Glutamatergic neuron (in vitro differentiated cells): Measurements from ENCODE around the gene VWA2. TPM values are rescaled to one million over a fixed set of nuclear protein-coding genes. Genes with fewer than 3 reads are reported as not detected.

Experiments
- DNase-seq: peaks from one replicate; pipeline ENCODE4 v3.0.0; 2022
- H3K27ac Mint-ChIP-seq: one replicate; pipeline ENCODE4 v1.8.0; 2020; ENCODE audit warnings: mild to moderate bottlenecking, mixed read lengths, inconsistent platforms; ENCODE audit not compliant: unreplicated experiment
- H3K27me3 Mint-ChIP-seq: one replicate; pipeline ENCODE4 v1.8.0; 2020; ENCODE audit warnings: mild to moderate bottlenecking, moderate library complexity, mixed read lengths, inconsistent platforms; ENCODE audit not compliant: unreplicated experiment
- H3K36me3 Mint-ChIP-seq: one replicate; pipeline ENCODE4 v1.8.0; 2020; ENCODE audit warnings: mild to moderate bottlenecking, mixed read lengths, inconsistent platforms; ENCODE audit not compliant: unreplicated experiment
- H3K4me1 Mint-ChIP-seq: one replicate; pipeline ENCODE4 v1.8.0; 2020; ENCODE audit warnings: mild to moderate bottlenecking, low read depth, mixed read lengths, inconsistent platforms; ENCODE audit not compliant: unreplicated experiment
- H3K4me3 Mint-ChIP-seq: one replicate; pipeline ENCODE4 v1.8.0; 2020; ENCODE audit warnings: mild to moderate bottlenecking, mixed read lengths, inconsistent platforms; ENCODE audit not compliant: unreplicated experiment
- H3K9me3 Mint-ChIP-seq: one replicate; pipeline ENCODE4 v1.8.0; 2020; ENCODE audit warnings: mild to moderate bottlenecking, moderate library complexity, mixed read lengths, inconsistent platforms; ENCODE audit not compliant: unreplicated experiment
- CTCF ChIP-seq: fragments of 200-600 bp; sonication (generic); IDR thresholded peaks from one replicate; pipeline ENCODE4 v1.5.0; 2021; ENCODE audit not compliant: partially characterized antibody, unreplicated experiment
- total RNA-seq: library from RNA; stranded (reverse); fragmentation: NEBNext Ultra II Directional; extraction: Animal tissue kit (Norgen Biotek cat#: 25700); gene quantifications from one replicate; pipeline ENCODE4 v1.2.1, GENCODE V29; 2021; ENCODE audit not compliant: unreplicated experiment

Gene VWA2
- total RNA-seq, 1 donor from 2014 or later = not detected

DNA sequence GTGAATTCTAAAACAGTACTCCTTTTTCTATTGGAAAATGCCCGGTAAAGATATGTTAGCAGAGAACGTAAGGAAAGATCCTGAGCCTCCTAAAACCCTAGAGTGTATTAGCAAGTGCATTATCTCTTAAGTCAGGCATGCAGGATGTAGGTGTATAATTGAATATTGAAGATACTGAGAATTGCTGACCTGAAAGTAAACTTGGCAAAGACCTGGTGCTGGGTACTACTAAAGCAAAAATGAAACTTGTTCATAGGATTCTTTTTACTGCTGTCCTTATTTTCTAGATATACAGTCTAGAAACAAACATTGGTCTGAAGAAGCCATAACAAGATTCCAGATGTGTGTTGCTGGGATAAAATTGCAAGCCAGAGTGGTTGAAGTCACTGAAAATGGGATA lies 18.8 kb upstream of the VWA2 start:
- no peak for TF ChIP-seq CTCF
- Mint-ChIP-seq H3K4me3 (no peak overlapping the region), H3K4me1 (no peaks in the 10 kb centered on the region), H3K9me3 (no peaks in the 10 kb centered on the region), H3K27me3 (no peaks in the 10 kb centered on the region), H3K36me3 (no peaks in the 10 kb centered on the region), H3K27ac (no peak overlapping the region)
- DNase-seq = no peak

DNA sequence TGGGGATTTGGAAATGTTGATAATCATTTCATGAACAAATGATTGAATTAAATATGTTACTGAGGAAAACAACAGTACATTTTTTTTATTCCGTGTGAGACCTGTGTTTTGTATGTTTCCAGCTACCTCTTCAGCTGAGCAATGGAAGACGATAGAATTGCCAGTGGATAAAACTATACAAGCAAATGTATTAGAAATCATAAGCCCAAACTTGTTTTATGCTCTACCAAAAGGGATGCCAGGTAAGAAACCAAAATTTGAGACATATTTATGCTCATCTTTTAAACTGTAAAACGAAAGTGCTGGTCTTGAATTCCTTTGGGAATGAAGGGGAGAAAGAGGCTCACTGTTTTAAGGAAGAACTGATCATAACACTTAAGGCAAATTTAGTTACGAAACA lies 17.8 kb upstream of the VWA2 start:
- H3K9me3 Mint-ChIP-seq = no peaks in the 10 kb centered on the region
- DNase-seq = no peak
- no peak overlapping the region for H3K4me3 Mint-ChIP-seq
- H3K4me1 Mint-ChIP-seq = no peaks in the 10 kb centered on the region
- H3K27ac Mint-ChIP-seq = no peak overlapping the region
- no peak for TF ChIP-seq CTCF
- no peaks in the 10 kb centered on the region for H3K36me3 Mint-ChIP-seq
- no peaks in the 10 kb centered on the region for H3K27me3 Mint-ChIP-seq

DNA sequence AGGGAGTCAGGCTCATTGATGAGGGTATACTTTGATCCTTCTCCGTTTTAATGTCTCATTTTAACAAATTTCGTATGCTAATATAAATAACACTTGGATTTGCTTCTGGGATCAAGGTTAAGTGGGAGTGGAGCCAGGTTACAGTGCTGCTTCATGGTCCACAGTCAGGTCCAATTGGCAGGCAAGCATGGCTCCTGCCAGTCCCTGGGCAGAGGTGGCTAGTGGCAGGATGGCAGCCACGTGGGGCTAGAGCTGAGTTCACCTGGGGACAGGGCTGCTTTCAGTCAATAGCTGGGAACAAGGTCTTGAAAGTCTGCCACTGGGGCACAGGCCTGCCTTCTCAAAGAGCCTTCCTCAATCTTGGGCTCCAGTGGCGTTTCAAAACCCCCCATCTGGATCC lies 16.0 kb upstream of the VWA2 start:
- Mint-ChIP-seq H3K9me3 (no peaks in the 10 kb centered on the region), H3K27ac (no peak overlapping the region), H3K4me3 (no peak overlapping the region), H3K4me1 (peaks cover 7% of the 10 kb centered on the region), H3K27me3 (no peaks in the 10 kb centered on the region), H3K36me3 (no peaks in the 10 kb centered on the region)
- TF ChIP-seq CTCF = no peak
- DNase-seq = no peak

DNA sequence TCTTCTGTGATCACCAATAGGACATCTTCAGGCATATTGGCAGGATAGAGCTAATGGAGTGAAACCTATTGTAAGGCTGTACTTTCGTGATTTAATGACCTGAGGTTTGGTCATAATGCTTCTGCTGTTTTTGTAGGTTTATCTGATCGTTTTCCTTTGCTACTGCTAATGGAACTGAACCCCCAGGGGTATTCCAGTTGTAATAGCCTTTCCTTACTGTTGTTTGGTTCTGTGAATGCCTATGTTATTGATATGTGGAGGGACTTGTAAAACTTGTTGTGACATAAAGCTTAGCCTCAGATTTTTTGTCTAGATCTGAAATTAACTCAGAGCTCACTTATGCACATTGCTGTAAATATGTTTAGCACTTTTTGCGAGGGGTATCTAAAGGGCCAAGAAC lies 10.9 kb upstream of the VWA2 start:
- Mint-ChIP-seq H3K9me3 (no peaks in the 10 kb centered on the region), H3K27ac (no peak overlapping the region), H3K4me1 (peaks cover 10% of the 10 kb centered on the region), H3K36me3 (no peaks in the 10 kb centered on the region), H3K27me3 (no peaks in the 10 kb centered on the region), H3K4me3 (no peak overlapping the region)
- DNase-seq = no peak
- no peak for TF ChIP-seq CTCF

GRCh38 chr10:114232561-114233176 lies 6.4 kb upstream of the VWA2 start:
- TF ChIP-seq CTCF = no peak
- Mint-ChIP-seq H3K27me3 (peaks cover 2% of the 10 kb centered on the region), H3K27ac (no peak overlapping the region), H3K9me3 (no peaks in the 10 kb centered on the region), H3K4me1 (peaks cover 6% of the 10 kb centered on the region), H3K36me3 (no peaks in the 10 kb centered on the region), H3K4me3 (no peak overlapping the region)
- DNase-seq = no peak
